Psoas muscle (tissue), 8 donors: ENCODE results near the gene PEX16. TPM values are rescaled to one million over a fixed set of nuclear protein-coding genes. Genes with fewer than 3 reads are reported as not detected.

Source experiments
- ATAC-seq, 4 donors: fragments of 200-7000 bp; cut with Tn5 transposase; one replicate each; pipeline ENCODE4 v1.9.1; 2020; ENCODE audit warnings: moderate library complexity in 3 of 4, mild to moderate bottlenecking in 2 of 4
- DNase-seq, 2 donors: peaks; one replicate each; pipeline ENCODE4 v3.0.0-alpha.2; 2020
- H3K27ac ChIP-seq: fragments of 200-600 bp; one replicate; pipeline ENCODE4 v1.8.0; 2022
- H3K27me3 ChIP-seq, 3 donors: fragments of 200-600 bp in 1 of 3; one replicate each; pipeline versions ENCODE4 v1.6.1 to v1.8.0; 2013 to 2022; ENCODE audit warnings: low read length in 2 of 3, mild to moderate bottlenecking in 2 of 3, moderate library complexity in 1 of 3; ENCODE audit not compliant: insufficient read depth in 3 of 3
- H3K36me3 ChIP-seq, 2 donors: fragments of 200-600 bp in 1 of 2; one replicate each; pipeline versions ENCODE4 v1.6.1 to v1.8.0; 2013 to 2022; ENCODE audit warnings: low read depth in 1 of 2, mild to moderate bottlenecking in 1 of 2, moderate library complexity in 1 of 2; ENCODE audit not compliant: insufficient read depth in 1 of 2
- H3K4me1 ChIP-seq: fragments of 200-600 bp; one replicate; pipeline ENCODE4 v1.8.0; 2022
- H3K4me3 ChIP-seq: fragments of 200-600 bp; one replicate; pipeline ENCODE4 v1.8.0; 2022; ENCODE audit warnings: mild to moderate bottlenecking
- H3K9me3 ChIP-seq: fragments of 200-600 bp; one replicate; pipeline ENCODE4 v1.8.0; 2022
- WGBS, 3 donors: extraction: QIAGEN DNeasy Blood & Tissue Kit; methylation state at CpG; one replicate each; pipeline versions ENCODE4 v1.1.6 to v1.1.7; 2013; 5-methylcytosine and 5-hydroxymethylcytosine counted together
- intact Hi-C, 2 donors: fragments of 100-400 bp; cut with DNase I; formaldehyde crosslinking; loops; one replicate each; pipeline versions ENCODE4 v1.11.0 to v1.14.2; 2022
- polyA plus RNA-seq, 3 donors: library from polyadenylated mRNA; stranded (reverse); fragments of 200-250 nt; gene quantifications; one replicate each; pipeline ENCODE4 v1.2.3, GENCODE V29; 2013
- total RNA-seq, 4 donors: library from RNA; stranded (reverse); fragmentation: NEBNext Ultra II Directional in 2 of 4; extraction: Animal tissue kit (Norgen Biotek cat#: 25700) in 2 of 4; gene quantifications; one replicate each; pipeline versions ENCODE4 v1.2.1 to v1.2.4, GENCODE V29; 2021 to 2023
- TF ChIP-seq, protein P1 (sequence below): fragments of 200-600 bp; IDR thresholded peaks from one replicate; pipeline ENCODE4 v1.8.0; 2022; ENCODE audit warnings: antibody characterized with exemption
- donor health status: healthy with polysubstance abuse.
- donor health status: DM: no; HTN: no; CAD: no; lungs with moderate emphysema.
- donor health status: Bipolar disorder and iron deficiency.
- donor health status: healthy.
- donor health status: DM: yes; HTN: yes; CAD: no.
- donor health status: DM: no; HTN: no; CAD: no.
- donor health status: DM: no; HTN: no; CAD: no.
- donor health status: DM: yes; HTN: yes; CAD: no.

The PEX16 gene
- total and polyA plus RNA-seq, 7 donors: 12.1 to 23.5 (median 19.7) TPM

DNA sequence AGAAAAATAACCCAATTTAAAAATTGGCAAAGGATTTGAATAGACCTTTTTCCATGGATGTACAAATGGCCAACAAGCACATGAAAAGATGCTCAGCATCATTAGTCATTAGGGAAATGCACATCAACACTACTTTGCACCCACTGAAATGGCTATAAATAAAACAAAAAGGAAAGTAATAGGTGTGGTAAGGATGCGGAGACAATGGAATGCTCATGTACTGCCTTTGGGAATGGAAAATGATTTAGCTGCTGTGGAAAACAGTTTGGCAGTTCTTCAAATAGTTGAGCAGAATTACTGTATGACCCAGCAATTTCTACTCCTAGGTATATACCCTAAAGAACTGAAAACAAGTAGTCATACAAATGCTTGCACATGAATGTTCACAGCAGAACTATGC is 42.2 kb upstream of the PEX16 start:
- WGBS, 3 donors: 61 to 84% (median 77%) methylated on average over 1 of the region's 1 CpG
- intact Hi-C loops: loop anchor here in 1 of 2 donors (10.0 kb wide), 1 partner anchor 365 kb away; no protein-coding TSS in a partner anchor
- H3K4me1 ChIP-seq: no peaks in the 10 kb centered on the region
- no peaks in the 10 kb centered on the region for H3K9me3 ChIP-seq
- DNase-seq: no peak
- H3K27ac ChIP-seq: no peak overlapping the region
- TF ChIP-seq, protein P1, sequence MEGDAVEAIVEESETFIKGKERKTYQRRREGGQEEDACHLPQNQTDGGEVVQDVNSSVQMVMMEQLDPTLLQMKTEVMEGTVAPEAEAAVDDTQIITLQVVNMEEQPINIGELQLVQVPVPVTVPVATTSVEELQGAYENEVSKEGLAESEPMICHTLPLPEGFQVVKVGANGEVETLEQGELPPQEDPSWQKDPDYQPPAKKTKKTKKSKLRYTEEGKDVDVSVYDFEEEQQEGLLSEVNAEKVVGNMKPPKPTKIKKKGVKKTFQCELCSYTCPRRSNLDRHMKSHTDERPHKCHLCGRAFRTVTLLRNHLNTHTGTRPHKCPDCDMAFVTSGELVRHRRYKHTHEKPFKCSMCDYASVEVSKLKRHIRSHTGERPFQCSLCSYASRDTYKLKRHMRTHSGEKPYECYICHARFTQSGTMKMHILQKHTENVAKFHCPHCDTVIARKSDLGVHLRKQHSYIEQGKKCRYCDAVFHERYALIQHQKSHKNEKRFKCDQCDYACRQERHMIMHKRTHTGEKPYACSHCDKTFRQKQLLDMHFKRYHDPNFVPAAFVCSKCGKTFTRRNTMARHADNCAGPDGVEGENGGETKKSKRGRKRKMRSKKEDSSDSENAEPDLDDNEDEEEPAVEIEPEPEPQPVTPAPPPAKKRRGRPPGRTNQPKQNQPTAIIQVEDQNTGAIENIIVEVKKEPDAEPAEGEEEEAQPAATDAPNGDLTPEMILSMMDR: no peak
- no peak overlapping the region for H3K4me3 ChIP-seq
- no peaks in the 10 kb centered on the region for H3K27me3 ChIP-seq
- H3K36me3 ChIP-seq: peaks cover 0 to 28% of the 10 kb centered on the region in 2 donors
- no peak for ATAC-seq

DNA sequence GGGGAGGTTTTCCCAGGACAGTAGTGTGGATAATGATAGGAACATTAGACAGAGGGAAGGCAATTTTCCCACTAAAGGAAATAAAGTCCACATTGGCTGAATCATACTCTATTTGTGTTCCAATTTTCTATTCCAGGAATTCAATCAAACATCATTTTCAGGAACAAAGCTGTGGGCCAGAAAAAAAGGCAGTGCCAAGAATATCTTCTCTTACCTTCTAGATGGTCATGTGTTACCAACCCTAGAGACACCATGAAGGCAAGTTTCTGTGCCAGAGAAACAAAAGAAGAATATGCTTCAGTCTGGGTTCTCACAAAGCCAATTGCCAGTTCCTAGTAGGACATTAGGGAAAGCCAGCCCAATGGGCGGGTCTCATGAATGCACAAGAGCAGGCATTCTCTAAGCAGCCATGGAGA is 32.3 kb upstream of the PEX16 start:
- H3K36me3 ChIP-seq: peaks cover 9 to 83% of the 10 kb centered on the region in 2 donors
- TF ChIP-seq, protein P1: no peak
- 83 to 95% (median 92%) methylated on average over 1 of the region's 1 CpG for WGBS, 3 donors

DNA sequence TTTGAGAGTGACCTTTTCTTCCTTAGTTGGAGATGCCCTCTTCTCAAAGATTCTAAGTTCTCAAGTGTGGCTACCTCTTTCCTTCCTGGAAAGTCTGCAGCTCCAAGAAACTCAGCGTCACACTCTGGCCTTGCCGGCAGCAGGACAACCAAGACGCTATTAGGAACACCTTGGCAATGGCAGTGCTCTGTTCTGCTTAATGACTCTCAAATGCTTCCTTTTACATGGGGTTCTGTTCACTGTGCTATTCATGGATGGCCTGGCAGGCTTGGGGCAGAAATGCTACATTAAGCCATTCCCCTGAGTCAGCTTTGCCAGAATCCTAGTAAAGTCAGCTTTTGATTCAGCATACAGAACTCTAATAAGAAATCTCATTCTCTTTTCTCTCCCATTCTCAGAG is 30.7 kb upstream of the PEX16 start:
- H3K4me3 ChIP-seq: no peak overlapping the region
- no peaks in the 10 kb centered on the region for H3K9me3 ChIP-seq
- H3K4me1 ChIP-seq: peaks cover 5% of the 10 kb centered on the region
- peaks cover 11 to 96% of the 10 kb centered on the region in 2 donors for H3K36me3 ChIP-seq
- TF ChIP-seq, protein P1: no peak
- intact Hi-C loops: no loop called here
- no peak overlapping the region for H3K27ac ChIP-seq
- no peaks in the 10 kb centered on the region for H3K27me3 ChIP-seq
- DNase-seq: no peak
- 72 to 97% (median 88%) methylated on average over 3 of the region's 3 CpGs for WGBS, 3 donors
- ATAC-seq: no peak

More for the DNA sequence above, 32.3 kb upstream of the PEX16 start:
- no peaks in the 10 kb centered on the region for H3K27me3 ChIP-seq
- DNase-seq: no peak
- no peak for ATAC-seq
- H3K9me3 ChIP-seq: no peaks in the 10 kb centered on the region
- intact Hi-C loops: no loop called here
- H3K4me3 ChIP-seq: no peak overlapping the region
- H3K27ac ChIP-seq: no peak overlapping the region
- peaks cover 5% of the 10 kb centered on the region for H3K4me1 ChIP-seq

DNA sequence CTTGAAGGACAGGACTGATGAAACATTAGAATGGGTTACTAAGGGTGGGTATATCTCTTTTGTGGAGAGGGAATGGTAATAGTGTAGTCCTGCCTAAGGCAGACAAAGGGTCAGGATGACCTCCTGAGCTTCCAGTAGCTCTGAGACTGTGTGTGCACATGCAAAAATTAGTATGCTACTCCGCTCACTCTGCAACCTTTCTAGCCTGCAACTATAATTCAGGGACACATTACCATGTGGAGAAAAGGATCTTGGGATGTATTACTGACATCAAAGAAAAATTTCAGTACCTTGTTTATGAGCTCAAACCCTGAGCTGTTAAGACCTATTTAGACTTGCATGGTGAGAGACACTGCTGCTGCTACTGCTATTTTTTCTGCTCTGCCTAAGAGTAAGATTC is 30.2 kb upstream of the PEX16 start:
- no peak for ATAC-seq
- TF ChIP-seq, protein P1: no peak
- 96 to 100% (median 98%) methylated on average over 1 of the region's 1 CpG for WGBS, 3 donors
- Histone ChIP-seq H3K4me3 (no peak overlapping the region), H3K27ac (no peak overlapping the region), H3K36me3 (peaks cover 11 to 96% of the 10 kb centered on the region in 2 donors), H3K9me3 (no peaks in the 10 kb centered on the region), H3K27me3 (no peaks in the 10 kb centered on the region), H3K4me1 (peaks cover 5% of the 10 kb centered on the region)
- intact Hi-C loops: no loop called here
- no peak for DNase-seq

DNA sequence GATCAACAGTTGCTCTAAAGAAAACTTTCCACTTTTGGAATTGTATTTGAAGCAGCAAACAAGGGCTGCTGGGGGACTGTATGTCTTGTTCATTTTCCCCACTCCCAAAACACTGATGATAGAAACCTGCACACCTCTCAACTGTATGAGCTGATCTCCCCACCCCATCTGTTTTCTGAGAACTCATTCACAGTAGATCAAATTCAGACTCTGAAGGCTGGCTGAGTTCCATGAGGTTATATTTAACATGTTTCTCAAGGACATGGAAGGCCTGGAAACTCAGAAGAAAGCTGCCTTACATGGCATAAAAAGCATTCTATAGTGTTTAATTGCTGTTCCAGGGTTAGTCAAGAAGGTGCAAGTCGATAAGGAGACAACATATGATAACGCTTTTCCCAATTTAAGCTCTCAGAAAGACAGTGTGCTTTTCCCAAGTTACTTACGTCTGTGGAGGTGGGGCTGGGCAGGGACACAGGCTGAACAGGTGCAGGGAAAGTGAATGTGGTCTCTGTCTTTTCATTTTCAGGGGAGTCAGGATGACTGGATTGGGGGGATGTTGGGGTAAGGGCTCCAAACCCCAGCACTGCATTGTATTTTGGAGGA is 27.8 kb upstream of the PEX16 start:
- Histone ChIP-seq H3K27me3 (no peaks in the 10 kb centered on the region), H3K4me3 (no peak overlapping the region), H3K9me3 (no peaks in the 10 kb centered on the region), H3K4me1 (peaks cover 5% of the 10 kb centered on the region), H3K27ac (peak overlapping the region; percentile 28), H3K36me3 (peaks cover 11 to 93% of the 10 kb centered on the region in 2 donors)
- TF ChIP-seq, protein P1: no peak
- intact Hi-C loops: no loop called here
- WGBS, 3 donors: 50 to 72% (median 55%) methylated on average over 3 of the region's 3 CpGs
- DNase-seq (no peak), ATAC-seq (peak in 2 of 4 donors; percentile 23 to 69)
